Activated CD4-positive, alpha-beta memory T cell treated with anti-CD3 and anti-CD28 coated beads for 36 hours (primary cell): Measurements from ENCODE around the gene CASP6. TPM values are rescaled to one million over a fixed set of nuclear protein-coding genes. Genes with fewer than 3 reads are reported as not detected.

Experiments used
- CTCF ChIA-PET: fragments of 350-600 bp; sonication (Branson Sonifier 250); formaldehyde crosslinking; loops from one replicate; lab custom pipeline; 2021; ENCODE audit warnings: antibody characterized with exemption, inconsistent platforms; lab: Charles Lee
- POLR2A ChIA-PET: fragments of 350-600 bp; sonication (Branson Sonifier 250); formaldehyde crosslinking; loops from one replicate; lab custom pipeline; 2021; ENCODE audit warnings: antibody characterized with exemption; lab: Charles Lee
- DNase-seq: peaks from one replicate; pipeline ENCODE4 v3.0.0-alpha.2; 2020
- H3K27ac Mint-ChIP-seq: one replicate; pipeline ENCODE4 v1.8.0; 2021; ENCODE audit warnings: mixed read lengths
- H3K27me3 Mint-ChIP-seq: one replicate; pipeline ENCODE4 v1.8.0; 2021; ENCODE audit warnings: mixed read lengths
- H3K36me3 Mint-ChIP-seq: one replicate; pipeline ENCODE4 v1.8.0; 2021; ENCODE audit warnings: mixed read lengths
- H3K4me1 Mint-ChIP-seq: one replicate; pipeline ENCODE4 v1.8.0; 2021; ENCODE audit warnings: low read depth, mixed read lengths
- H3K4me3 Mint-ChIP-seq: one replicate; pipeline ENCODE4 v1.8.0; 2021; ENCODE audit warnings: mild to moderate bottlenecking, mixed read lengths
- H3K9me3 Mint-ChIP-seq: one replicate; pipeline ENCODE4 v1.8.0; 2021; ENCODE audit warnings: mixed read lengths
- intact Hi-C: fragments of 100-400 bp; cut with micrococcal nuclease; formaldehyde crosslinking; loops from one replicate; pipeline ENCODE4 v1.15.1; 2023
- total RNA-seq, 2 experiments: library from RNA; stranded (reverse); gene quantifications; one replicate each; pipeline ENCODE4 v1.2.3, GENCODE V29; 2021

CASP6 gene
- total RNA-seq, 2 experiments from 2014 or later = 18.4 to 29.9 TPM

GRCh38 chr4:109733728-109734127, 30.5 kb upstream of the CASP6 start:
- H3K27me3 Mint-ChIP-seq = no peaks in the 10 kb centered on the region
- intact Hi-C loops = no loop called here
- CTCF ChIA-PET = no interaction called here
- H3K4me1 Mint-ChIP-seq = peaks cover 4% of the 10 kb centered on the region
- DNase-seq = no peak
- H3K4me3 Mint-ChIP-seq = no peak overlapping the region
- POLR2A ChIA-PET = no interaction called here
- no peaks in the 10 kb centered on the region for H3K36me3 Mint-ChIP-seq
- H3K9me3 Mint-ChIP-seq = no peaks in the 10 kb centered on the region
- H3K27ac Mint-ChIP-seq = no peak overlapping the region

DNA sequence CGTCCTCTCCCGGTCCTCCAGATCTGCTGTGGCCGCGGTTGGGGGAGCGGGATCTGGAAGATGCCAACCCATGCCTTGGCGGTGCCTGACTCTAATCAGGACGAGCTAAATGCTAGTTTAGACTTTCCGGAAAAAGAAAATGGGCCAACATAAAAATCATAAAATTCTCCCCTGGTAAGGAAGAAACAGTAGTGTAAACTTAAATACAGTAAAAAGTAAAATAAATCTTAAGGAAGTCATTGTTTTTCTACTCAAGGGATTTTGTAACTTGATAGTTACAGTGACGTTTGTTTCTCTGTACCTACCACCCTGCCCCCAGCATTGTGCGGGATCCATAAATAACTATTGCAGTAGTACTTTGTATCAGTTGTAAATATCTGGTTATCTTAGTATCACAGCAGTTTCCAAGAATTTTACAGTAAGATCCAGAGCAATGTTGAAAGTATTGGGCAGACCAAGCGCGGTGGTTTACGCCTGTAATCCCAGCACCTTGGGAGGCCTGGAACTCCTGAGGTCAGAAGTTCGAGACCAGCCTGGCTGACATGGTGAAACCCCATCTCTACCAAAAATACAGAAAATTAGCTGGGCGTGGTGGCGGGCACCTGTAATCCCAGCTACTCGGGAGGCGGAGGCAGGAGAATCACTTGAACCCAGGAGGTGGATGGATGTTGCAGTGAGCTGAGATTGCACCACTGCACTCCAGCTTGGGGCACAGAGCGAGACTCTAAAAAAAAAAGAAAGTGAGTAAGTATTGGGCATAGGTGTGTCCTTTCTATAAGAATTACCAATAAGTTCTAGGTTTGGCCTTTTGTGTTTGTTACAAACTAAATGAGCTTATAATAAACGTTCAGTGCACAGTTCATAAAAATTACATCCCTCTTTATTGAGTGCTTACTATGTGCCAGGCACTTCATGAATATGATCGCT, 27.6 kb upstream of the CASP6 start:
- no peak for DNase-seq

GRCh38 chr4:109729718-109730618, 26.7 kb upstream of the CASP6 start, which contains the start of gene PLA2G12A:
TSS of gene PLA2G12A (minus strand) at chr4:109730070. CDS start at chr4:109729809, 261 bp downstream.
- CTCF ChIA-PET = interaction anchor here (1.3 to 2.0 kb wide), 2 partner anchors 96 to 296 kb away, joined by 3 to 5 read pairs; partner anchors contain the start of gene SEC24B
- peak; percentile 79 for DNase-seq
- peak within 1 kb of the TSS; percentile 55 for H3K27ac Mint-ChIP-seq
- no peaks in the 10 kb centered on the region for H3K27me3 Mint-ChIP-seq
- H3K4me1 Mint-ChIP-seq = peaks cover 9% of the 10 kb centered on the region
- peak within 1 kb of the TSS; percentile 82 for H3K4me3 Mint-ChIP-seq
- H3K9me3 Mint-ChIP-seq = no peaks in the 10 kb centered on the region
- intact Hi-C loops = loop anchor here (1.0 kb wide), 3 partner anchors 27 to 169 kb away; partner anchors contain the start of genes CASP6 and GAR1
- H3K36me3 Mint-ChIP-seq = peaks cover 1% of the 10 kb centered on the region
- POLR2A ChIA-PET = interaction anchor here (1.0 to 2.3 kb wide), 2 partner anchors 170 to 297 kb away, joined by 4 to 16 read pairs; partner anchors contain the start of gene MCUB

More for the DNA sequence above, 27.6 kb upstream of the CASP6 start:
- Mint-ChIP-seq H3K9me3 (no peaks in the 10 kb centered on the region), H3K4me1 (peaks cover 9% of the 10 kb centered on the region), H3K27me3 (no peaks in the 10 kb centered on the region), H3K36me3 (peaks cover under 1% of the 10 kb centered on the region), H3K4me3 (peak overlapping the region; percentile 77), H3K27ac (peak overlapping the region; percentile 55)
- CTCF ChIA-PET = interaction anchor here (1.3 to 2.0 kb wide), 2 partner anchors 96 to 297 kb away, joined by 3 to 5 read pairs; partner anchors contain the start of gene SEC24B
- POLR2A ChIA-PET = interaction anchor here (1.0 to 2.3 kb wide), 3 partner anchors 28 to 298 kb away, joined by 3 to 16 read pairs (median 4); partner anchors contain the start of genes CASP6 and MCUB
- intact Hi-C loops = loop anchor here (1.0 kb wide), 2 partner anchors 84 to 170 kb away; partner anchors contain the start of gene GAR1

DNA sequence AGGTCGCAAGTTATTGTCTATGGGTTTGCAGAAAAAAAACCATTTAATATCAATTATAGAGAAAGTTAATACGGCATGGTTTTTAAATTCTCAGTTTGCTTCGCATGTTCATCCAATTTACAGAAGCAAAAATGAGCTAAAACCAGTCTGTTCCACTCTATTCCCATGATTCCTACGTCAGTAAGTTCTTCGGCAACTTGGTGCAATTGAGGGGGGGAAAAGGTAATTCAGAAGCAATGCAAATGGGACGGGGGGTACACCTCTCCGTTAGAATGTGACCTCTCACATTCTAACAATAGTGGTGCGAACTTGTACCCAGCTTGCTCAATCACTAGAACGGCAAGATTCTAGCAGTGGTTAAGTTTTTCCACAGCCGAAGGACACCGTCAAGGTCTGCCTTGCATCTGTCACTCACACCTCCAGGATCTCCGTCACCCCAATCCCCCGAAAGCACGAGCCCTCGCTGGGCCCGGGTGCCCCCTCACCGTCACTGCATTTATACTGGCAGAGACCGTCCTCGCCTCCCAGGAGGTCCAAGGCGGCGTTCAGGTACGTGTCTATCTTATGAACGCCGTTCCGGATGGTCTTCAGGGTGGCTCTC, 26.0 kb upstream of the CASP6 start:
- DNase-seq = no peak
- H3K9me3 Mint-ChIP-seq = no peaks in the 10 kb centered on the region
- H3K27me3 Mint-ChIP-seq = no peaks in the 10 kb centered on the region
- no peak overlapping the region for H3K27ac Mint-ChIP-seq
- intact Hi-C loops = loop anchor here (1.0 kb wide), 1 partner anchor 26 kb away; the partner anchor contains the start of gene CASP6
- peaks cover 1% of the 10 kb centered on the region for H3K36me3 Mint-ChIP-seq
- ChIA-PET CTCF (no interaction called here), POLR2A (interaction anchor here (2.3 kb wide), 1 partner anchor 169 kb away, joined by 16 read pairs; the partner anchor contains the start of gene MCUB)
- H3K4me1 Mint-ChIP-seq = peaks cover 9% of the 10 kb centered on the region
- H3K4me3 Mint-ChIP-seq = peak overlapping the region; percentile 82

DNA sequence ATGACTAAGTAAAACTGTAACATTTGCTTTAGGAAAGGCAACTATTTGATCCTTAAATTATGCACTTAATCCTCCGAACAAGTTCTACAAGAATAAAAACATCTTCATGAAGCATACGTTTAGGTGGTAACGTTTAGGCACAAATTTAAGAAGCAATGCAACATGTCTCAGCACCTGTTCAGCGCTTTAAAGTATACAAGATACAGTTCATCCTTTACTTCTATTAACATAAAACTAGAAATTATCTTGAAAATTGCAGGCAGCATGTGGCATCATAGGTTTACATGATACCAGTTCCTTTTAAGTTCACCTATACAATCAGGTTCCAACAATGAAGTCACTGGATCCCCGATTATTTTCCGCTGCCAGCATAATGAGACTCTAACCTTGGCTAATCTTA, 25.1 kb upstream of the CASP6 start:
- ChIA-PET CTCF (no interaction called here), POLR2A (no interaction called here)
- H3K4me1 Mint-ChIP-seq = peaks cover 9% of the 10 kb centered on the region
- no peaks in the 10 kb centered on the region for H3K9me3 Mint-ChIP-seq
- H3K27ac Mint-ChIP-seq = no peak overlapping the region
- no peaks in the 10 kb centered on the region for H3K27me3 Mint-ChIP-seq
- no peak overlapping the region for H3K4me3 Mint-ChIP-seq
- H3K36me3 Mint-ChIP-seq = peaks cover 1% of the 10 kb centered on the region
- intact Hi-C loops = no loop called here
- DNase-seq = no peak

DNA sequence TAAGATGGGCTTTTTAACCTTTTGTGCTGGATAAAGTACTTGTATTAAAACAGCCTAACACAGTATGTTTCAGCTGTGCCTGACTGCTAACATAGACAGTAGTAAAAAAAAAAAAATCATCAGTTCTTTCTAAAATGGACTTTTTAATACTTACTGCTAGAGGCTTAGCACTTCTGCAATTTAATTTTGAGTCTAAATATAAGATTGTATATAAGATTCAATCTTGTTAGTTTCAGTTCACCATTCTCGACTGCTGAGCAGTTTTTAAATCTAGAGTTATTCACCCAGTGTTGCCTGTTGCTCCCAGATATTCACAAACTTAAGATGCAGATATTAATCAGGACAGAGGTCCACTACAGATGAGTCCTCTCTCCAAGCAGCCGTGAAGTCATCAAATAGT, 19.9 kb upstream of the CASP6 start:
- DNase-seq = no peak
- Mint-ChIP-seq H3K36me3 (peaks cover 1% of the 10 kb centered on the region), H3K4me1 (peaks cover 4% of the 10 kb centered on the region), H3K9me3 (no peaks in the 10 kb centered on the region), H3K4me3 (no peak overlapping the region), H3K27ac (no peak overlapping the region), H3K27me3 (no peaks in the 10 kb centered on the region)
- intact Hi-C loops = no loop called here
- POLR2A ChIA-PET = no interaction called here
- CTCF ChIA-PET = no interaction called here

- Mint-ChIP-seq H3K4me1 (no peaks in the 10 kb centered on the region), H3K27me3 (no peaks in the 10 kb centered on the region), H3K36me3 (peaks cover 1% of the 10 kb centered on the region), H3K4me3 (no peak overlapping the region), H3K27ac (no peak overlapping the region), H3K9me3 (no peaks in the 10 kb centered on the region)
- ChIA-PET CTCF (no interaction called here), POLR2A (no interaction called here)
- no peak for DNase-seq
- intact Hi-C loops = no loop called here
Observed at GRCh38 chr4:109722357-109722756, 19.1 kb upstream of the CASP6 start.

- H3K27ac Mint-ChIP-seq = no peak overlapping the region
- peaks cover 1% of the 10 kb centered on the region for H3K4me1 Mint-ChIP-seq
- CTCF ChIA-PET = no interaction called here
- intact Hi-C loops = no loop called here
- H3K36me3 Mint-ChIP-seq = peaks cover 12% of the 10 kb centered on the region
- no peaks in the 10 kb centered on the region for H3K9me3 Mint-ChIP-seq
- H3K4me3 Mint-ChIP-seq = no peak overlapping the region
- no peak for DNase-seq
- no peaks in the 10 kb centered on the region for H3K27me3 Mint-ChIP-seq
- POLR2A ChIA-PET = no interaction called here
Observed at GRCh38 chr4:109721033-109721432, 17.8 kb upstream of the CASP6 start.

- peaks cover 2% of the 10 kb centered on the region for H3K4me1 Mint-ChIP-seq
- no peaks in the 10 kb centered on the region for H3K27me3 Mint-ChIP-seq
- H3K4me3 Mint-ChIP-seq = no peak overlapping the region
- peaks cover 14% of the 10 kb centered on the region for H3K36me3 Mint-ChIP-seq
- no peaks in the 10 kb centered on the region for H3K9me3 Mint-ChIP-seq
- ChIA-PET POLR2A (no interaction called here), CTCF (no interaction called here)
- H3K27ac Mint-ChIP-seq = no peak overlapping the region
- intact Hi-C loops = no loop called here
- DNase-seq = no peak
Observed at GRCh38 chr4:109719604-109720003, 16.4 kb upstream of the CASP6 start.

DNA sequence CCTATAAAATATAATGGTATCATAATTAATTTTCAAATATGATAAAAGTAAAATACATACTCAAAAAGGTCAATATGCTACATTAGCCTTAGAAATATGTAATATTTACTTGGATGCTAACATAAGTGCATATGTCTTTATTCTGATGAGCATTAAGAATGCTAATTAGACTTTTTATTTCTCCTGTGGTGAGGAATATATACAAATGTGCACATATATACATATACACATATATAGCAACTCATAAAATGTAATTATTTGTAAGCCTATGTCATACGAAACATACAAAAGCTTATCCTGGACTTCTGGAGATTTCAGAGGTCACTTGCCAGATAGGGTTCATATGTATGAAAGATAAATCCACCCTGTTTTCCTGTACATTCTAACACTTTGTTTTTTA, 15.5 kb upstream of the CASP6 start:
- no peaks in the 10 kb centered on the region for H3K9me3 Mint-ChIP-seq
- POLR2A ChIA-PET = no interaction called here

DNA sequence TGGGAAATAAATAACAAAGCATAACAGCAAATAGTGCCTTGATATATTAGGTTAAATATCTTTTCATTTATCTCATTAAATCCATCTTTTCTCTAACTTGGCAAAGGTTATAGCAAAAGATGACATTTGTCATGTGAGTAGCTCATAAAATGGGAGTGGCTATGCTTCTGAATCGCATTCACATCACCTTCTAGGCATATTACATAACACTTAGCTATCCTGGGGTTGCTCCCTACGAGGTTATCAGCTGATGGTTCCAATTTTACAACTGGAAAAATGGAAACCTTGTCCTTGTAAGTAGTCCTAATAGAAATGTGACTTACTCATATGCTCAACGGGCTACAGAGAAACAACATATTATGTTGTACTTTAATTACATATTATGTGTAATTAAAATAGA, 10.3 kb upstream of the CASP6 start:
- ChIA-PET POLR2A (no interaction called here), CTCF (interaction anchor here (1.3 kb wide), 1 partner anchor 10 kb away, joined by 3 read pairs; the partner anchor contains the start of gene CASP6)
- DNase-seq = no peak
- no peak overlapping the region for H3K4me3 Mint-ChIP-seq
- intact Hi-C loops = no loop called here
- H3K36me3 Mint-ChIP-seq = peaks cover 17% of the 10 kb centered on the region
- no peaks in the 10 kb centered on the region for H3K27me3 Mint-ChIP-seq
- no peaks in the 10 kb centered on the region for H3K9me3 Mint-ChIP-seq
- no peak overlapping the region for H3K27ac Mint-ChIP-seq
- peaks cover 2% of the 10 kb centered on the region for H3K4me1 Mint-ChIP-seq

More for the DNA sequence above, 15.5 kb upstream of the CASP6 start:
- no peak for DNase-seq
- H3K27ac Mint-ChIP-seq = no peak overlapping the region
- CTCF ChIA-PET = no interaction called here
- intact Hi-C loops = no loop called here
- H3K27me3 Mint-ChIP-seq = no peaks in the 10 kb centered on the region
- H3K4me1 Mint-ChIP-seq = peaks cover 2% of the 10 kb centered on the region
- peaks cover 17% of the 10 kb centered on the region for H3K36me3 Mint-ChIP-seq
- no peak overlapping the region for H3K4me3 Mint-ChIP-seq
